GM23248 (cell line): Measurements from ENCODE around the gene CYGB. TPM values are rescaled to one million over a fixed set of nuclear protein-coding genes. Genes with fewer than 3 reads are reported as not detected.
A peak's percentile ranks its signal among the peaks of the same experiment; 100 is the strongest.

Source experiments
- DNase-seq: peaks from one replicate; pipeline ENCODE4 v3.0.0-alpha.2; 2015
- H2AFZ ChIP-seq: fragments of 200-600 bp; sonication (generic); 2 replicates; pipeline ENCODE4 v1.6.1; 2016; ENCODE audit warnings: antibody characterized with exemption
- H3F3A ChIP-seq: fragments of 200-600 bp; sonication (generic); 2 replicates; pipeline ENCODE4 v1.6.1; 2016; ENCODE audit warnings: mild to moderate bottlenecking, antibody characterized with exemption, mixed run types; ENCODE audit not compliant: insufficient read depth
- H3K27ac ChIP-seq: fragments of 200-600 bp; sonication (generic); 2 replicates; pipeline ENCODE4 v1.5.1; 2016; ENCODE audit warnings: mild to moderate bottlenecking
- H3K27me3 ChIP-seq: fragments of 200-600 bp; sonication (generic); replicated peaks from 2 replicates; pipeline ENCODE4 v1.6.1; 2016; ENCODE audit warnings: mild to moderate bottlenecking; ENCODE audit not compliant: insufficient read depth
- H3K36me3 ChIP-seq: fragments of 200-600 bp; sonication (generic); 2 replicates; pipeline ENCODE4 v1.6.1; 2016; ENCODE audit warnings: low read depth, mild to moderate bottlenecking
- H3K4me1 ChIP-seq: fragments of 200-600 bp; sonication (generic); 2 replicates; pipeline ENCODE4 v1.6.1; 2016; ENCODE audit warnings: mild to moderate bottlenecking; ENCODE audit not compliant: insufficient read depth
- H3K4me2 ChIP-seq: fragments of 200-600 bp; sonication (generic); one replicate; pipeline ENCODE4 v1.6.1; 2016; ENCODE audit warnings: mild to moderate bottlenecking; ENCODE audit not compliant: unreplicated experiment
- H3K4me3 ChIP-seq: fragments of 200-600 bp; sonication (generic); 2 replicates; pipeline ENCODE4 v1.5.1; 2016; ENCODE audit warnings: mild to moderate bottlenecking
- H3K79me2 ChIP-seq: fragments of 200-600 bp; sonication (generic); 2 replicates; pipeline ENCODE4 v1.6.1; 2016; ENCODE audit warnings: mild to moderate bottlenecking; ENCODE audit not compliant: insufficient read depth
- H3K9ac ChIP-seq: fragments of 200-600 bp; sonication (generic); 2 replicates; pipeline ENCODE4 v1.6.1; 2016; ENCODE audit warnings: mild to moderate bottlenecking
- H3K9me2 ChIP-seq: fragments of 200-600 bp; sonication (generic); 2 replicates; pipeline ENCODE4 v1.6.1; 2016; ENCODE audit warnings: mixed run types, mild to moderate bottlenecking, moderate library complexity; ENCODE audit not compliant: insufficient read depth
- H3K9me3 ChIP-seq: fragments of 200-600 bp; sonication (generic); one replicate; pipeline ENCODE4 v1.6.1; 2017; ENCODE audit warnings: low read depth
- H4K20me1 ChIP-seq: fragments of 200-600 bp; sonication (generic); 2 replicates; pipeline ENCODE4 v1.6.0; 2016; ENCODE audit not compliant: insufficient read depth
- EZH2 ChIP-seq: fragments of 200-600 bp; sonication (generic); IDR thresholded peaks from 2 replicates; pipeline ENCODE4 v1.6.1; 2018; ENCODE audit warnings: antibody characterized with exemption, mild to moderate bottlenecking; ENCODE audit not compliant: insufficient read depth, poor library complexity, severe bottlenecking
- EZH2phosphoT487 ChIP-seq: fragments of 200-600 bp; sonication (generic); IDR thresholded peaks from 2 replicates; pipeline ENCODE4 v1.6.1; 2018; ENCODE audit warnings: antibody characterized with exemption, moderate library complexity, mild to moderate bottlenecking, low read depth; ENCODE audit not compliant: insufficient read depth
- WGBS, 2 experiments: methylation state at CpG; one replicate each; pipeline ENCODE4 v1.1.6; 2015 to 2017; ENCODE audit warnings: low lambda C conversion rate in 2 of 2, low coverage in 1 of 2; ENCODE audit errors: missing lambda C conversion rate in 2 of 2; 5-methylcytosine and 5-hydroxymethylcytosine counted together
- in situ Hi-C: fragments of 300-500 bp; cut with MboI; formaldehyde crosslinking; loops from 2 replicates; pipeline ENCODE4 v1.15.0; 2020
- polyA plus RNA-seq: library from polyadenylated mRNA; unstranded; fragments of >200 nt; fragmentation: Nextera tagmentation; extraction: Ambion mirVana; gene quantifications from 2 replicates; pipeline ENCODE4 v1.2.1, GENCODE V29; 2016
- total RNA-seq: library from RNA; depleted of rRNA; stranded (reverse); fragments of >200 nt; shearing (Covaris generic); gene quantifications from 2 replicates; pipeline ENCODE4 v1.2.3, GENCODE V29; 2014

CYGB gene
- total and polyA plus RNA-seq, 2 experiments from 2014 or later = 1.1 to 8.3 TPM

GRCh38 chr17:76531486-76532038, 5.9 kb downstream of the CYGB start:
- no peaks in the 10 kb centered on the region for H3K36me3 ChIP-seq
- no peaks in the 10 kb centered on the region for H3K9me2 ChIP-seq
- 81 to 90% methylated on average over 17 to 18 of the region's 18 CpGs for WGBS, 2 experiments
- no peak overlapping the region for H3K27ac ChIP-seq
- TF ChIP-seq EZH2 (no peak), EZH2phosphoT487 (no peak)
- H2AFZ ChIP-seq = no peak overlapping the region
- H3K4me3 ChIP-seq = no peak overlapping the region
- H3K4me1 ChIP-seq = peaks cover 22% of the 10 kb centered on the region
- H3K4me2 ChIP-seq = no peak overlapping the region
- H3K9ac ChIP-seq = no peak overlapping the region
- H4K20me1 ChIP-seq = no peaks in the 10 kb centered on the region
- no peaks in the 10 kb centered on the region for H3K9me3 ChIP-seq
- in situ Hi-C loops = no loop called here
- peaks cover 5% of the 10 kb centered on the region; the same call in 1 of the 2 replicates for H3F3A ChIP-seq
- no peak for DNase-seq
- H3K79me2 ChIP-seq = no peaks in the 10 kb centered on the region
- H3K27me3 ChIP-seq = no peaks in the 10 kb centered on the region

GRCh38 chr17:76530811-76531485, 6.6 kb downstream of the CYGB start:
- Histone ChIP-seq H3K27ac (peak overlapping the region; percentile 94), H2AFZ (peak overlapping the region; percentile 61), H3K4me3 (no peak overlapping the region), H3K27me3 (no peaks in the 10 kb centered on the region), H3K4me1 (peaks cover 22% of the 10 kb centered on the region), H3F3A (peaks cover 5% of the 10 kb centered on the region; the same call in 1 of the 2 replicates), H3K9me2 (no peaks in the 10 kb centered on the region), H3K36me3 (no peaks in the 10 kb centered on the region), H3K9ac (peak overlapping the region; percentile 82), H3K9me3 (no peaks in the 10 kb centered on the region), H3K4me2 (no peak overlapping the region), H3K79me2 (no peaks in the 10 kb centered on the region), H4K20me1 (no peaks in the 10 kb centered on the region)
- no peak for DNase-seq
- in situ Hi-C loops = no loop called here
- WGBS, 2 experiments = 94 to 96% methylated on average over 25 to 30 of the region's 32 CpGs
- no peak for TF ChIP-seq EZH2
- TF ChIP-seq EZH2phosphoT487 = no peak

- in situ Hi-C loops = no loop called here
- Histone ChIP-seq H3K27ac (peak overlapping the region; percentile 94), H3K36me3 (no peaks in the 10 kb centered on the region), H3K9me3 (no peaks in the 10 kb centered on the region), H3K4me3 (0 out of 2 replicates have a peak overlapping the region, but pooled peaks have one; percentile 8), H3K4me1 (peaks cover 24% of the 10 kb centered on the region), H3K79me2 (no peaks in the 10 kb centered on the region), H3K9me2 (no peaks in the 10 kb centered on the region), H3K27me3 (no peaks in the 10 kb centered on the region), H4K20me1 (no peaks in the 10 kb centered on the region), H2AFZ (peak overlapping the region; percentile 61), H3K4me2 (peak overlapping the region; percentile 57), H3F3A (peaks cover 5% of the 10 kb centered on the region; the same call in 1 of the 2 replicates), H3K9ac (peak overlapping the region; percentile 82)
- WGBS, 2 experiments = 14 to 17% methylated on average over 20 to 23 of the region's 23 CpGs
- peak; percentile 81 for DNase-seq
- TF ChIP-seq EZH2phosphoT487 = no peak
- TF ChIP-seq EZH2 = no peak
Measured at GRCh38 chr17:76530095-76530723, 7.3 kb downstream of the CYGB start.

- peaks cover 31% of the 10 kb centered on the region for H3K4me1 ChIP-seq
- no peaks in the 10 kb centered on the region for H3K36me3 ChIP-seq
- H3K4me3 ChIP-seq = peak overlapping the region; percentile 9; the same call in 1 of the 2 replicates
- no peaks in the 10 kb centered on the region for H3K9me3 ChIP-seq
- H3F3A ChIP-seq = peaks cover 5% of the 10 kb centered on the region; the same call in 1 of the 2 replicates
- 2 to 3% methylated on average over 14 to 16 of the region's 20 CpGs for WGBS, 2 experiments
- H3K79me2 ChIP-seq = no peaks in the 10 kb centered on the region
- H3K9me2 ChIP-seq = no peaks in the 10 kb centered on the region
- no peaks in the 10 kb centered on the region for H4K20me1 ChIP-seq
- peak overlapping the region; percentile 57 for H3K4me2 ChIP-seq
- TF ChIP-seq EZH2 (no peak), EZH2phosphoT487 (no peak)
- peak overlapping the region; percentile 94 for H3K27ac ChIP-seq
- no peaks in the 10 kb centered on the region for H3K27me3 ChIP-seq
- peak; percentile 96 for DNase-seq
- H3K9ac ChIP-seq = peak overlapping the region; percentile 82
- H2AFZ ChIP-seq = peak overlapping the region; percentile 61
- in situ Hi-C loops = no loop called here
Measured at GRCh38 chr17:76529224-76530094, 8.1 kb downstream of the CYGB start.
